SK-N-SH (cell line): ENCODE data around the gene KCNK5.

Source experiments
- CTCF ChIP-seq: fragments of 200-600 bp; sonication (generic); IDR thresholded peaks from 2 replicates; pipeline ENCODE4 v1.6.1; 2017; ENCODE audit warnings: antibody characterized with exemption, mild to moderate bottlenecking, moderate library complexity
- FOXJ3 ChIP-seq: sonication (generic); formaldehyde crosslinking; IDR thresholded peaks from 2 replicates; pipeline ENCODE4 v1.5.1; 2020; ENCODE audit warnings: mild to moderate bottlenecking, missing genetic modification reagents
- POLR2AphosphoS5 ChIP-seq: IDR thresholded peaks from 2 replicates; pipeline ENCODE4 v1.6.1; 2012; ENCODE audit warnings: low read depth, low read length
- SMC3 ChIP-seq: IDR thresholded peaks from 2 replicates; pipeline ENCODE4 v1.6.1; 2012; ENCODE audit warnings: low read depth, low read length, improper control_type of control experiment
- TAF1 ChIP-seq: IDR thresholded peaks from 2 replicates; pipeline ENCODE4 v1.6.1; 2012; ENCODE audit warnings: low read depth, mild to moderate bottlenecking, low read length, moderate library complexity, borderline replicate concordance

DNA sequence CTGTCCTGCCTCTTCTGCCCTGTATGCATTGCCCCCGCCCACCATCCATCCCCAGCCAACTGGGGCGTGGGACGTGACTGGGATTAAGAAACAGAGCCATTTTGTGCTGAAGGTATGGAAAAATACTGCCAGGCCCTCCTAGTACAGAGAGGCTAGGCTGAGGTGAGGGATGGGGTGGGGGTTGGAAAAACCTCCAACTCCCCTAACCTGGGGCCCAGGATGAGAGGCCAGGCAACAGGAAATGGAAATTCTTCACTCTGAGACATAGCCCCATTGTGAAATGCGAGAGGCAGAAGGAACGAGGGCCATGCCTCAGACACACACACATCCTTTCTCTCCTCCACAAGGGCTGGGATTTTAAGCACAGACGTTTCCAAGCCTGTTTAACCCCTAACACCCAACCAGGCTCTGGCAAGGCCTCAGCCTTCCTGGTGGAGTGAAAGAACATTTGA, 19.9 kb downstream of the KCNK5 start:
- TF ChIP-seq TAF1, result no peak
- no peak for TF ChIP-seq CTCF
- no peak for TF ChIP-seq SMC3
- no peak for TF ChIP-seq FOXJ3 (CRISPR knock-in tag)
- TF ChIP-seq POLR2AphosphoS5, result no peak
